GM18951 (cell line): ENCODE data around the gene MPPE1.
"Not testable (repeated sequence)": the region's sequence is repeated elsewhere in the genome, so short reads cannot be mapped to it uniquely, and the experiment has no call there.

Source experiments
- POLR2A ChIP-seq: IDR thresholded peaks from 4 replicates; pipeline ENCODE4 v1.6.1; 2011; ENCODE audit warnings: mild to moderate bottlenecking; ENCODE audit not compliant: insufficient read length, insufficient read depth; ENCODE audit errors: extremely low read depth
- in situ Hi-C: fragments of 300-500 bp; cut with MboI; formaldehyde crosslinking; loops from one replicate; pipeline ENCODE4 v1.12.0; 2022; ENCODE audit warnings: low sequenced_read_pairs, mixed read lengths, inconsistent platforms; ENCODE audit not compliant: unreplicated experiment

MPPE1 gene

GRCh38 chr18:11906926-11907874 is 917 bp downstream of the MPPE1 start:
- no peak for TF ChIP-seq POLR2A
- in situ Hi-C loops, result no loop called here

GRCh38 chr18:11906176-11906575 is 1.9 kb downstream of the MPPE1 start:
- TF ChIP-seq POLR2A, result no peak
- in situ Hi-C loops, result no loop called here

DNA sequence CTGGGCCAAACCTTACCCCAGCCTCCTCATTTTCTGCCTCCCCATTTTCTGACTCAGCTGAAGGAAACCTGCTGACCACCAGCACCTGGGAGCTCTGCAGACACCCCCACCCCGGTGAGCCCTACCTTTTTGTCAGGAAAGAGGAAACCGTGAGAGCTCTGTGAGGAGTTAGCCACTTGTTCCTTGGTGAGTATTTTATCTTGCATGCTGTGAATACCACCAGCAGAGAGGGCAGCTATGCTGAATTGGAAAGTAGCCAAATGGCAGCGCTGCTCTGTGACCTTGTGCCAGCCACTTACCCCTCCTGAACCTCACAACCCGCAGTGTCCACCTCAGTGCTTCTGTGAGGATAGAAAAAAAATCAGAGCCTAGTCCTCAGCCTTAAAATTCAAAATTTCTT is 2.5 kb downstream of the MPPE1 start:
- TF ChIP-seq POLR2A, result no peak
- in situ Hi-C loops, result no loop called here

DNA sequence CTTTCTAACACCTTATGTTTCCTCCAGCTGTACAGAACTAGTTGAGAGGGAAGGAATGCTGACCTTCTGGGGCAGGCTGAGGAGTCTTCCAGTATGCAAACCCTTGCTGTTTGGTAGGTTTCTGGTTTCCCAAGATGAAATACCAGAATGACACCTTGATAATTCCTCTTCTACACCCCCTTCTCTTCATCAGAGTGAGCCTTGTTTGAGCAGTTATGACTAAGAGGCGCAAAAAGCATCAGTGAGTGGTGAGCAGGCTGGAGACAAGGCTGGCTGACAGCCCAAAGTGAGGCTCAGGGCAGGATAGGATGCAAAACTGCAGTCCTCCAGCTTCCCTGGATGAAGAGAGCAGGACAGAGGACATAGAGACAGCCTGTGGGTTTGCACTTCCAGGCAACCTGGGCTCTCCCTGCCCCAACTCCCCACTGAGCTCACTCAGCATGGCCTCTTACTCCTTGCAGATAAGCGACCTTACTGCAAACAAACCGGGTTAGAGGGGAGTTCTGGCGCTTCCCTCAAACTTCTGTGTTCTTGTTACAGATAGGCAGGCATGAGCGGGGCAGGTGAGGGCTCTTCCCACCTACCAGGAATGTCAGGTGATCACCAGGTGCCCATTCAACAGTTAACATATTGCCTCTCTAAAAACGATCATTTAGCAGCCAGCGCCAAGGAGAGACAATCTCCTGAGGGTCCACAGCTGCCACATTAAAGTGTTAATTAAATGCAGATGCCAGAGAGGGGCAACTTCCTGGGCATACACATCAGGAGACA is 5.4 kb downstream of the MPPE1 start:
- TF ChIP-seq POLR2A, result no peak
- in situ Hi-C loops, result no loop called here

DNA sequence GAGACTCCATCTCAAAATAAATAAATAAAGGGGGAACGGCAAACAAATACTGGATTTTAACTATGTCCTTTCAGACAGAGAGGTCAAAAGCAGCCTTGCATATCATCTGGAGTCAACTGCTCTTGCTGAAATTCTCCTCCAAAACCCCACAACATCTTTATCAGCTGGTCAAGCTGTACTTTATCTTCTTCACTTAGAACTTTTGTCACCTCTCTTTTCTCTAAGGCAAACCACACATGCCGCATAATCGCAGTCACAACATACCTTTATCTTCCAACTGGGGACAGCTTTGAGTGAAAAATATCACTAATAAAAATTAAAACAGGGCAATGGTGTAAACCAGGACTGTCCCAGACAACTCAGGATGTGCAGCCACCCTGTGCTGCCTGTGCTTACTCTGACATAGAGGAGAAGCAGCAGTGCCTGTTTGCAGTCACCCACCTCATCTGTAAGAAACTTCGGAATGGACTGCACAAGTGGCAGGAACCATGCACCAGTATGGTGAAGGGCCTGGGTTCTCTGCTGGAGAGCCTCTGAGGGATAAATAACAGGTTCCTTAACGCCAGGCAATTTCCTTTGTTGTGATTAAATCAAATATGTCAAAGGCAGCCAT is 6.2 kb downstream of the MPPE1 start:
- in situ Hi-C loops, result no loop called here
- TF ChIP-seq POLR2A, result no peak

DNA sequence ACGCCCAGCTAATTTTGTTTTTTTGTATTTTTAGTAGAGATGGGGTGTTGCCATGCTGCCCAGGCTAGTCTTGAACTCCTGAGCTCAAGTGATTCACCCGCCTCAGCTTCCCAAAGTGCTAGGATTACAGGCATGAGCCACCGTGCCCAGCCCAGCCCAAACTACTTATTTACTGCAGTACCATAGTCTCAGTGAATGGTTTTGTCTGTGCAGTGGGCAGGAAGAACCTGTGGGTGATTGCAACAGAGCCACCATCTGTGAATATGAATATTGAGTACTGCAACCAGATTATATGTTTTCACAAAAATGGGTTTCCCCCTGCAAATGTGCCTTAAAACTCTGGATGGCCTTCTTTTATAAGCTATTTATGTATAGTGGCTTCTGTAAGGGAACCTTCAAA is 9.1 kb downstream of the MPPE1 start:
- in situ Hi-C loops, result no loop called here
- no peak for TF ChIP-seq POLR2A

DNA sequence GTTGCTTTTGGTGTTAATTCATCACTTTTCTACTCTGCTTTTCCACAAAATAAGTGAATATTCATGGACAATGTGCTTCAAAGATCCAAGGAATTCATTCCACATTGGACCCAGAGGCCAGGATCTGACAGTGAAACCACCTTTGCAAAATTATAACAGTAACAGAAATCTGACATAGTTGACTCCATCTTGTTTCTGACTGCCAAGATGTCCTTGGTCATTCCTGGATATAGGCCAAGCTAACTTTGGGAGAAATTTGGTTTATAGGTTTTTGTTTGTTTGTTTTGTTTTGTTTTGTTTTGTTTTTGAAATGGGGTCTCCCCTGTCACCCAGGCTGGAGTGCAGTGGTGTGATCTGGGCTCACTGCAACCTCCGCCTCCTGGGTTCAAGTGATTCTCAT is 10.3 kb downstream of the MPPE1 start:
- TF ChIP-seq POLR2A, result no peak

DNA sequence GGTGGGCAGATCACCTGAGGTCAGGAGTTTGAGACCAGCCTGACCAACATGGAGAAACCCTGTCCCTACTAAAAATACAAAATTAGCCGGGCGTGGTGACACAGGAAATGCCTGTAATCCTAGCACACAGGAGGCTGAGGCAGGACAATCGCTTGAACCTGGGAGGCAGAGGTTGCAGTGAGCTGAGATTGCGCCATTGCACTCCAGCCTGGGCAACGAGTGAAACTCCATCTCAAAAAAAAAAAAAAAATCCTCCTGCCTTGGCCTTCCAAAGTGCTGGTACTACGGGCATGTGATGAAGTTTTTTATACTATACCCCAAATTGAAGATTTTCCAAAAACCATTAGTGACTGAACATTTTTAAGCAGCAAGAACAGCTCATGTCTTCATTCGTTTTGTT is 15.7 kb downstream of the MPPE1 start:
- in situ Hi-C loops, result not testable (repeated sequence)

More for the DNA sequence above, 10.3 kb downstream of the MPPE1 start:
- in situ Hi-C loops, result no loop called here

DNA sequence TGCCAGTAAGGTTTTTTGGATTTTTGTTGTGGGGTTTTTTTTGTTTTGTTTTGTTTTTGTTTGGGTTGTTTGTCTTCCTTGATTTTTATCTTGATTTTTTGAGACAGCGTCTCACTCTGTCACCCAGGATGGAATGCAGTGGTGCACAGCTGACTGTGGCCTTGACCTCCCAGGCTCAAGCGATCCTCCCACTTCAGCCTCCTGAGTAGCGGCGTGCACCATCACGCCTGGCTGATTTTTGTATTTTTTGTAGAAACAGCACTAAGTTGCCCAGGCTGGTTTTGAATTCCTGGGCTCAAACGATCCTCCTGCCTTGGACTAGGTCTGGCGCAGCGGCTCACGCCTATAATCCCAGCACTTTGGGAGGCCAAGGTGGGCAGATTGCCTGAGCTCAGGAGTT is 16.4 kb downstream of the MPPE1 start:
- TF ChIP-seq POLR2A, result no peak
- in situ Hi-C loops, result no loop called here

- TF ChIP-seq POLR2A, result no peak
- in situ Hi-C loops, result no loop called here
Observed at GRCh38 chr18:11889284-11889683, 18.8 kb downstream of the MPPE1 start.

- in situ Hi-C loops, result no loop called here
- TF ChIP-seq POLR2A, result no peak
Observed at GRCh38 chr18:11888726-11889125, 19.4 kb downstream of the MPPE1 start.

- no peak for TF ChIP-seq POLR2A
- in situ Hi-C loops, result no loop called here
Observed at GRCh38 chr18:11887328-11888128, 20.6 kb downstream of the MPPE1 start.

DNA sequence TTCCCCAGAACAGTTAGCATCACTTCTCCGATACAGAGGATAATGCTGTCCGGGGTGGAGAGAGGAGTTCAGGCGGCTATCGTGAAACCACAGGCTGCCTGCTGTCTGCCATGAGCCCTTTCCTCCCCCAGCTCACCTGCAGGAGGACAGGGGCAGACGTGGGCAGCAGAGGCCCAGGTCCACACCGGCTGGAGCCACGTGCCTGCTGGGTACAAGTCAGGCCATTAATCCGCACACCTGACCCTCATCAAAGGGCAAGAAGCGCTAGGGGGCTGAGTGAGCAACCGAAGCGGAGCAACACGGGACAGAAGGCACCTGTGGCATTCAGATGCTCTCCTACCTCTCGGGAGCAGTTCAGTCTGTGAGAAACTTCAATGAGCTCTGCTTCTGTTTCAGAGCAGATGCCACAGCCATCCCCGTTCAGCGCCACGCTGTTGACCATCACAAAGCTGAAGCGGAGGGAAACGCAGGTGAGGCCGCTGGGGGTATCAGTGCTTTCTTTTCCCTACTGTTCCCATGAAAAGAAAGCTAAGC is 21.5 kb downstream of the MPPE1 start:
- no peak for TF ChIP-seq POLR2A
- in situ Hi-C loops, result no loop called here
